Progenitor cell of endocrine pancreas (in vitro differentiated cells): ENCODE data around the gene NMNAT2. TPM values are rescaled to one million over a fixed set of nuclear protein-coding genes. Genes with fewer than 3 reads are reported as not detected.

Experiments
- DNase-seq: peaks from one replicate; pipeline ENCODE4 v3.0.0; 2021; ENCODE audit warnings: low spot score; ENCODE audit not compliant: unreplicated experiment
- H3K27ac Mint-ChIP-seq: 2 replicates; pipeline ENCODE4 v1.8.0; 2021; ENCODE audit warnings: mild to moderate bottlenecking, moderate library complexity, mixed read lengths
- H3K27me3 Mint-ChIP-seq: 2 replicates; pipeline ENCODE4 v1.8.0; 2021; ENCODE audit warnings: mixed read lengths
- H3K36me3 Mint-ChIP-seq: 2 replicates; pipeline ENCODE4 v1.8.0; 2022; ENCODE audit warnings: mixed read lengths; ENCODE audit not compliant: insufficient read depth
- H3K4me1 Mint-ChIP-seq: 2 replicates; pipeline ENCODE4 v1.8.0; 2021; ENCODE audit warnings: low read depth, mixed read lengths
- H3K4me3 Mint-ChIP-seq: 2 replicates; pipeline ENCODE4 v1.8.0; 2021; ENCODE audit warnings: low read depth, mild to moderate bottlenecking, moderate library complexity, mixed read lengths
- H3K9me3 Mint-ChIP-seq: 2 replicates; pipeline ENCODE4 v1.8.0; 2021; ENCODE audit warnings: low read depth, mixed read lengths
- total RNA-seq: library from RNA; stranded (reverse); gene quantifications from 2 replicates; pipeline ENCODE4 v1.2.1, GENCODE V29; 2021
- TF ChIP-seq, protein P1 (sequence below): fragments of 200-600 bp; sonication (generic); IDR thresholded peaks from one replicate; pipeline ENCODE4 v1.5.0; 2021; ENCODE audit warnings: antibody characterized with exemption, mild to moderate bottlenecking; ENCODE audit not compliant: unreplicated experiment

The NMNAT2 gene
- total RNA-seq, 1 donor from 2014 or later, result 3.1 TPM

DNA sequence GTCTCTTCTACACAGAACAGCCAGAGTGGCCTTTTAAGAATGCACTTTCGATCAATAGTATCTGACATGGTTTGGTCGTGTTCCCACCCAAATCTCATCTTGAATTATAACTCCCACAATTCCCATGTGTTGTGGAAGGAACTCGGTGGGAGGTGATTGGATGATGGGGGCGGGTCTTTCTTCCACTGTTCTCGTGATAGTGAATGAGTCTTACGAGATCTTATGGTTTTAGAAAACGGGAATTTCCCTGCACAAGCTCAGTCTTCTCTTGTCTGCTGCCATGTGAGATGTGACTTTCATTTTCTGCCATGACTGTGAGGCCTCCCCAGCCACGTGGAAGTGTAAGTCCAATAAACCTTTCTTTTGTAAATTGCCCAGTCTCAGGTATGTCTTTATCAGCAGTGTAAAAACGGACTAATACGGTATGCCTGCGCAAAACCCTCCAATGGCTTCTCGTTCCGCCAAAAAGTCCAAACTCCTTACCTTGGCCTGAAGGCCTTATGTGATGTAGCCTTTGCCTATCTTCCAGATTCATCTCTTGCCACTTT is 31.1 kb upstream of the NMNAT2 start:
- H3K4me3 Mint-ChIP-seq, result no peak overlapping the region
- H3K36me3 Mint-ChIP-seq, result no peaks in the 10 kb centered on the region
- DNase-seq, result no peak
- no peaks in the 10 kb centered on the region for H3K27me3 Mint-ChIP-seq
- no peak overlapping the region for H3K27ac Mint-ChIP-seq
- H3K9me3 Mint-ChIP-seq, result no peaks in the 10 kb centered on the region
- no peaks in the 10 kb centered on the region for H3K4me1 Mint-ChIP-seq
- TF ChIP-seq, protein P1, sequence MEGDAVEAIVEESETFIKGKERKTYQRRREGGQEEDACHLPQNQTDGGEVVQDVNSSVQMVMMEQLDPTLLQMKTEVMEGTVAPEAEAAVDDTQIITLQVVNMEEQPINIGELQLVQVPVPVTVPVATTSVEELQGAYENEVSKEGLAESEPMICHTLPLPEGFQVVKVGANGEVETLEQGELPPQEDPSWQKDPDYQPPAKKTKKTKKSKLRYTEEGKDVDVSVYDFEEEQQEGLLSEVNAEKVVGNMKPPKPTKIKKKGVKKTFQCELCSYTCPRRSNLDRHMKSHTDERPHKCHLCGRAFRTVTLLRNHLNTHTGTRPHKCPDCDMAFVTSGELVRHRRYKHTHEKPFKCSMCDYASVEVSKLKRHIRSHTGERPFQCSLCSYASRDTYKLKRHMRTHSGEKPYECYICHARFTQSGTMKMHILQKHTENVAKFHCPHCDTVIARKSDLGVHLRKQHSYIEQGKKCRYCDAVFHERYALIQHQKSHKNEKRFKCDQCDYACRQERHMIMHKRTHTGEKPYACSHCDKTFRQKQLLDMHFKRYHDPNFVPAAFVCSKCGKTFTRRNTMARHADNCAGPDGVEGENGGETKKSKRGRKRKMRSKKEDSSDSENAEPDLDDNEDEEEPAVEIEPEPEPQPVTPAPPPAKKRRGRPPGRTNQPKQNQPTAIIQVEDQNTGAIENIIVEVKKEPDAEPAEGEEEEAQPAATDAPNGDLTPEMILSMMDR, result no peak

- no peaks in the 10 kb centered on the region for H3K36me3 Mint-ChIP-seq
- DNase-seq, result no peak
- H3K27ac Mint-ChIP-seq, result no peak overlapping the region
- H3K9me3 Mint-ChIP-seq, result no peaks in the 10 kb centered on the region
- H3K4me3 Mint-ChIP-seq, result no peak overlapping the region
- no peaks in the 10 kb centered on the region for H3K27me3 Mint-ChIP-seq
- H3K4me1 Mint-ChIP-seq, result no peaks in the 10 kb centered on the region
- TF ChIP-seq, protein P1, result no peak
These were observed 26.1 kb upstream of the NMNAT2 start for GRCh38 chr1:183444243-183444642.

DNA sequence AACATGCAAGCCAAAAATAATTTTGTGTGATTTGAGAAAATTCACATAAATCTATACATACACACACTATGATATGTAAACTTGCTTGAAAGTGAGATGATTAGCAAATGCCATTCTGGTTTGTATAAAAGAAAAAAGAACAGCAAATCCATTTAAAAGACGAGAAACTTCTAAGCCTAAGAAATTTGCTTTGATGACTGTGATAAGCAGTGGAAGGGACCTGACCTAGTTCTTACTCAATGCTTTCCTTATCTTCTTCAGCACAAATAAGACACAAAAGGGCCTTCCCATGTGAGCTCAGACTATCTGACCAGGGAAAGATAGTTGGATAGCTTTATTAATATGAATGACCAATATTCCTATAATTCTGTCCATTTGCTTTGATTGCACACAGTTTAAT is 25.3 kb upstream of the NMNAT2 start:
- TF ChIP-seq, protein P1, result no peak
- H3K4me3 Mint-ChIP-seq, result no peak overlapping the region
- no peak for DNase-seq
- no peaks in the 10 kb centered on the region for H3K27me3 Mint-ChIP-seq
- H3K27ac Mint-ChIP-seq, result no peak overlapping the region
- no peaks in the 10 kb centered on the region for H3K9me3 Mint-ChIP-seq
- no peaks in the 10 kb centered on the region for H3K4me1 Mint-ChIP-seq
- H3K36me3 Mint-ChIP-seq, result no peaks in the 10 kb centered on the region

DNA sequence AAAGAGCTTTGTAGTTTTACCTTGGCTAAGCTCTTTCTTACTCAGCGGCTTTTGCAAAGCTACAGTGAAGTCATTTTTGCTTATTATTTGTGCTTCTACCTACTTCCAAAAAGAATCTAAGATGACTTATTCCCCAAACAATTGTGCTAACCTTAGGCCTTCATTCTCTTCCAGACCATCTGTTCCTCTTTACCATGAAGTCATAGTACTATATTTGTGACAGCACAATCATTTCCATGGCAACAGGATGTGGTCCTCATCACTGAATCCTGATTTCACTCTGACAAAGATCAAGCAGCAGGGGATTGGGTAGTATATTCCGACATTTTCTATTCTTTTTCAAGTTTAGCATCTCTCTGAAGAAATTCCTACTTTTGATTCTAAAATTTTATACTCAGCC is 24.8 kb upstream of the NMNAT2 start:
- H3K9me3 Mint-ChIP-seq, result no peaks in the 10 kb centered on the region
- H3K27ac Mint-ChIP-seq, result no peak overlapping the region

DNA sequence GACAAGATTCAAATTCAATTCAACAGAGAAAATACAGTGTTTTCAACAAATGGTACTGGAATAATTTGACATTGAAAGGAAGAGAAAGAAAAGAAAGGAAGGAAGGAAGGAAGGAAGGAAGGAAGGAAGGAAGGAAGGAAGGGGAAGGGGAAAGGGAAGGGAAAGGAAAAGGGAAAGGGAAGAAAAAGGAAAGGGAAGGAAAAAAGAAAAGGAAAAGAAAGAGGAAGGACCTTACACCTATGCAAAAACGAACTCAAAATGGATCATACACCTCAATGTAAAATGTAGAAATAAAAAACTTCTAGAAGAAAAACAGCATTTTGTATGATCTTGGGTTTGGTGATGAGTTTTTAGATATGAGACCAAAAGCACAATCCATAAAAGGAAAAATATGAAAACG is 19.9 kb upstream of the NMNAT2 start:
- no peaks in the 10 kb centered on the region for H3K36me3 Mint-ChIP-seq
- no peaks in the 10 kb centered on the region for H3K9me3 Mint-ChIP-seq
- H3K4me1 Mint-ChIP-seq, result no peaks in the 10 kb centered on the region
- DNase-seq, result no peak
- TF ChIP-seq, protein P1, result no peak
- no peak overlapping the region for H3K4me3 Mint-ChIP-seq
- H3K27ac Mint-ChIP-seq, result no peak overlapping the region
- H3K27me3 Mint-ChIP-seq, result no peaks in the 10 kb centered on the region

More for the DNA sequence above, 24.8 kb upstream of the NMNAT2 start:
- TF ChIP-seq, protein P1, result no peak
- no peak for DNase-seq
- H3K27me3 Mint-ChIP-seq, result no peaks in the 10 kb centered on the region
- H3K4me1 Mint-ChIP-seq, result no peaks in the 10 kb centered on the region
- no peaks in the 10 kb centered on the region for H3K36me3 Mint-ChIP-seq
- no peak overlapping the region for H3K4me3 Mint-ChIP-seq
